IPS-20b (cell line): Measurements from ENCODE around the gene DCPS.
"Not testable (repeated sequence)": the region's sequence is repeated elsewhere in the genome, so short reads cannot be mapped to it uniquely, and the experiment has no call there.

Experiments used
- H3K27ac ChIP-seq: one replicate; pipeline ENCODE4 v1.5.1; 2013; ENCODE audit warnings: low read length
- H3K27me3 ChIP-seq: 2 replicates; pipeline ENCODE4 v1.6.1; 2013; ENCODE audit warnings: mild to moderate bottlenecking, low read length, inconsistent platforms; ENCODE audit not compliant: insufficient read depth
- H3K36me3 ChIP-seq: 2 replicates; pipeline ENCODE4 v1.6.1; 2013; ENCODE audit warnings: low read depth, mild to moderate bottlenecking, inconsistent platforms, low read length, moderate library complexity; ENCODE audit not compliant: insufficient read depth
- H3K4me1 ChIP-seq: 2 replicates; pipeline ENCODE4 v1.6.1; 2013; ENCODE audit warnings: mild to moderate bottlenecking, control low read depth, inconsistent platforms, low read length, moderate library complexity; ENCODE audit not compliant: insufficient read depth
- H3K4me3 ChIP-seq: 2 replicates; pipeline ENCODE4 v1.5.1; 2013; ENCODE audit warnings: mild to moderate bottlenecking, low read length, inconsistent platforms
- H3K9ac ChIP-seq: 2 replicates; pipeline ENCODE4 v1.6.1; 2013; ENCODE audit warnings: low read depth, mild to moderate bottlenecking, inconsistent platforms, low read length, moderate library complexity
- H3K9me3 ChIP-seq: 2 replicates; pipeline ENCODE4 v1.6.1; 2013; ENCODE audit warnings: mild to moderate bottlenecking, low read depth, low read length, inconsistent platforms; ENCODE audit not compliant: insufficient read depth

DCPS gene

GRCh38 chr11:126357969-126358762 lies 54.3 kb downstream of the DCPS start:
- no peak overlapping the region for H3K27ac ChIP-seq
- H3K4me3 ChIP-seq, result no peak overlapping the region
- H3K9me3 ChIP-seq, result no peaks in the 10 kb centered on the region
- no peaks in the 10 kb centered on the region for H3K27me3 ChIP-seq
- peaks cover 7% of the 10 kb centered on the region for H3K4me1 ChIP-seq
- no peak overlapping the region for H3K9ac ChIP-seq
- H3K36me3 ChIP-seq, result no peaks in the 10 kb centered on the region

GRCh38 chr11:126358763-126359160 lies 54.9 kb downstream of the DCPS start:
- Histone ChIP-seq H3K9ac (no peak overlapping the region), H3K27me3 (no peaks in the 10 kb centered on the region), H3K4me3 (no peak overlapping the region), H3K4me1 (peaks cover 1% of the 10 kb centered on the region; the same call in 1 of the 2 replicates), H3K27ac (no peak overlapping the region), H3K9me3 (no peaks in the 10 kb centered on the region), H3K36me3 (no peaks in the 10 kb centered on the region)

GRCh38 chr11:126359431-126360048 lies 55.7 kb downstream of the DCPS start:
- no peak overlapping the region for H3K27ac ChIP-seq
- no peaks in the 10 kb centered on the region for H3K27me3 ChIP-seq
- H3K4me1 ChIP-seq, result no peaks in the 10 kb centered on the region; the same call in 1 of the 2 replicates
- H3K9ac ChIP-seq, result no peak overlapping the region
- H3K4me3 ChIP-seq, result no peak overlapping the region
- no peaks in the 10 kb centered on the region for H3K9me3 ChIP-seq
- no peaks in the 10 kb centered on the region for H3K36me3 ChIP-seq

GRCh38 chr11:126360049-126360446 lies 56.2 kb downstream of the DCPS start:
- H3K4me3 ChIP-seq, result no peak overlapping the region

GRCh38 chr11:126361400-126361799 lies 57.5 kb downstream of the DCPS start:
- Histone ChIP-seq H3K27ac (no peak overlapping the region), H3K36me3 (no peaks in the 10 kb centered on the region), H3K4me3 (no peak overlapping the region), H3K27me3 (no peaks in the 10 kb centered on the region), H3K9me3 (no peaks in the 10 kb centered on the region), H3K4me1 (no peaks in the 10 kb centered on the region), H3K9ac (no peak overlapping the region)

More at GRCh38 chr11:126360049-126360446, 56.2 kb downstream of the DCPS start:
- H3K27ac ChIP-seq, result no peak overlapping the region
- no peaks in the 10 kb centered on the region for H3K4me1 ChIP-seq
- H3K9ac ChIP-seq, result no peak overlapping the region
- no peaks in the 10 kb centered on the region for H3K27me3 ChIP-seq
- H3K36me3 ChIP-seq, result no peaks in the 10 kb centered on the region
- H3K9me3 ChIP-seq, result no peaks in the 10 kb centered on the region

- Histone ChIP-seq H3K9ac (no peak overlapping the region), H3K9me3 (no peaks in the 10 kb centered on the region)
These were observed 59.2 kb downstream of the DCPS start for GRCh38 chr11:126362879-126363655.

GRCh38 chr11:126363706-126364248 lies 59.9 kb downstream of the DCPS start:
- Histone ChIP-seq H3K9me3 (no peaks in the 10 kb centered on the region), H3K9ac (no peak overlapping the region), H3K27ac (no peak overlapping the region), H3K4me3 (no peak overlapping the region), H3K36me3 (no peaks in the 10 kb centered on the region), H3K4me1 (peaks cover under 1% of the 10 kb centered on the region; the same call in 1 of the 2 replicates), H3K27me3 (no peaks in the 10 kb centered on the region)

More at GRCh38 chr11:126362879-126363655, 59.2 kb downstream of the DCPS start:
- H3K27me3 ChIP-seq, result no peaks in the 10 kb centered on the region
- H3K4me1 ChIP-seq, result no peaks in the 10 kb centered on the region
- H3K36me3 ChIP-seq, result no peaks in the 10 kb centered on the region
- no peak overlapping the region for H3K4me3 ChIP-seq
- no peak overlapping the region for H3K27ac ChIP-seq

- not testable (repeated sequence) for H3K9me3 ChIP-seq, H3K9ac ChIP-seq, H3K36me3 ChIP-seq, H3K4me3 ChIP-seq, H3K27me3 ChIP-seq, H3K4me1 ChIP-seq, H3K27ac ChIP-seq
These were observed 60.9 kb downstream of the DCPS start for GRCh38 chr11:126364735-126365134.

GRCh38 chr11:126365508-126365907 lies 61.6 kb downstream of the DCPS start:
- not testable (repeated sequence) for H3K9me3 ChIP-seq, H3K4me3 ChIP-seq, H3K9ac ChIP-seq, H3K27me3 ChIP-seq, H3K36me3 ChIP-seq, H3K27ac ChIP-seq, H3K4me1 ChIP-seq

- Histone ChIP-seq H3K36me3 (no peaks in the 10 kb centered on the region), H3K27me3 (no peaks in the 10 kb centered on the region), H3K9ac (no peak overlapping the region), H3K27ac (no peak overlapping the region), H3K4me1 (peaks cover 2% of the 10 kb centered on the region; the same call in 1 of the 2 replicates), H3K9me3 (no peaks in the 10 kb centered on the region), H3K4me3 (no peak overlapping the region)
These were observed 62.4 kb downstream of the DCPS start for GRCh38 chr11:126366064-126366822.
